Measurements from ENCODE around the gene CEP83. TPM values are rescaled to one million over a fixed set of nuclear protein-coding genes. Genes with fewer than 3 reads are reported as not detected.

Gene CEP83
- total and polyA plus RNA-seq, 2 donors (not counting 1 experiment from before 2014, with no cell fraction given) = 4.0 to 24.8 TPM

GRCh38 chr12:94340573-94340972, 119.1 kb downstream of the CEP83 start:
- H3K27me3 ChIP-seq (replicated peaks in 1 of 4; ENCODE audit: control extremely low read depth in 1 of 4, control insufficient read depth in 3 of 4, insufficient read depth in 4 of 4, low read length in 3 of 4) = no peaks in the 10 kb centered on the region
- intact Hi-C loops (cut with micrococcal nuclease) = no loop called here
- H3K4me1 Mint-ChIP-seq = peaks cover 5% of the 10 kb centered on the region
- no peak for TF ChIP-seq EZH2 (IDR thresholded peaks at IDR 0.05; ENCODE audit: borderline replicate concordance, insufficient read depth, low read depth, low read length, poor library complexity, severe bottlenecking)
- TF ChIP-seq CTCF (IDR thresholded peaks at IDR 0.05) = no peak
- no peaks in the 10 kb centered on the region for H3K79me2 ChIP-seq (ENCODE audit: control insufficient read depth, insufficient read depth, low read length)
- H3K4me1 ChIP-seq (ENCODE audit: control insufficient read depth in 2 of 2, insufficient read depth in 2 of 2, low read length in 2 of 2) = peaks cover 0 to 6% of the 10 kb centered on the region in 2 donors
- no peak overlapping the region for H3K4me3 Mint-ChIP-seq
- 100% methylated on average over 5 of the region's 6 CpGs for WGBS (ENCODE audit: insufficient coverage)
- no peaks in the 10 kb centered on the region for H3K36me3 ChIP-seq (replicated peaks in 1 of 2; ENCODE audit: control extremely low read depth in 1 of 2, control insufficient read depth in 1 of 2, extremely low read depth in 1 of 2, insufficient read depth in 2 of 2, low read length in 1 of 2)
- H3K4me2 ChIP-seq (replicated peaks; ENCODE audit: low read depth, low read length, poor library complexity, severe bottlenecking) = no peak overlapping the region
- H4K20me1 ChIP-seq (ENCODE audit: control insufficient read depth, insufficient read depth, low read length, poor library complexity, severe bottlenecking) = no peaks in the 10 kb centered on the region
- no peaks in the 10 kb centered on the region for H3K27me3 Mint-ChIP-seq
- DNase-seq = no peak
- H3K9me3 ChIP-seq (ENCODE audit: control extremely low read depth in 1 of 3, control insufficient read depth in 2 of 3, insufficient read depth in 1 of 3, low read length in 2 of 3) = no peaks in the 10 kb centered on the region
- H3K27ac ChIP-seq (ENCODE audit: low read length in 2 of 2) = no peak overlapping the region
- POLR2A ChIA-PET = no interaction called here
- H2AFZ ChIP-seq (ENCODE audit: insufficient read depth, low read depth, low read length, poor library complexity, severe bottlenecking) = no peak overlapping the region
- no peak overlapping the region for H3K27ac Mint-ChIP-seq
- CTCF ChIA-PET = no interaction called here
- no peak for ATAC-seq (ENCODE audit: low read depth)
- no peak overlapping the region for H3K4me3 ChIP-seq (ENCODE audit: control extremely low read depth in 1 of 5, extremely low read depth in 1 of 5, insufficient read depth in 1 of 5, low read depth in 2 of 5, low read length in 4 of 5)
- peaks cover 4% of the 10 kb centered on the region for H3K9me3 Mint-ChIP-seq (ENCODE audit: insufficient read depth)
- H3K9ac ChIP-seq (ENCODE audit: low read length) = no peak overlapping the region

GRCh38 chr12:94338006-94338794, 121.5 kb downstream of the CEP83 start:
- no peak overlapping the region for H3K27ac Mint-ChIP-seq
- no CpG with 5 or more reads among the region's 4 CpGs for WGBS (ENCODE audit: insufficient coverage)
- TF ChIP-seq CTCF (IDR thresholded peaks at IDR 0.05) (no peak), EZH2 (IDR thresholded peaks at IDR 0.05; ENCODE audit: borderline replicate concordance, insufficient read depth, low read depth, low read length, poor library complexity, severe bottlenecking) (no peak)
- H3K4me2 ChIP-seq (replicated peaks; ENCODE audit: low read depth, low read length, poor library complexity, severe bottlenecking) = no peak overlapping the region
- H2AFZ ChIP-seq (ENCODE audit: insufficient read depth, low read depth, low read length, poor library complexity, severe bottlenecking) = no peak overlapping the region
- H3K4me3 Mint-ChIP-seq = no peak overlapping the region
- H3K9me3 ChIP-seq (ENCODE audit: control extremely low read depth in 1 of 3, control insufficient read depth in 2 of 3, insufficient read depth in 1 of 3, low read length in 2 of 3) = no peaks in the 10 kb centered on the region
- peaks cover 0 to 6% of the 10 kb centered on the region in 2 donors for H3K4me1 ChIP-seq (ENCODE audit: control insufficient read depth in 2 of 2, insufficient read depth in 2 of 2, low read length in 2 of 2)
- DNase-seq (no peak), ATAC-seq (ENCODE audit: low read depth) (no peak)
- POLR2A ChIA-PET = no interaction called here
- H4K20me1 ChIP-seq (ENCODE audit: control insufficient read depth, insufficient read depth, low read length, poor library complexity, severe bottlenecking) = no peaks in the 10 kb centered on the region
- intact Hi-C loops (cut with micrococcal nuclease) = no loop called here
- no peaks in the 10 kb centered on the region for H3K9me3 Mint-ChIP-seq (ENCODE audit: insufficient read depth)
- no peak overlapping the region for H3K4me3 ChIP-seq (ENCODE audit: control extremely low read depth in 1 of 5, extremely low read depth in 1 of 5, insufficient read depth in 1 of 5, low read depth in 2 of 5, low read length in 4 of 5)
- no peaks in the 10 kb centered on the region for H3K27me3 ChIP-seq (replicated peaks in 1 of 4; ENCODE audit: control extremely low read depth in 1 of 4, control insufficient read depth in 3 of 4, insufficient read depth in 4 of 4, low read length in 3 of 4)
- no peak overlapping the region for H3K27ac ChIP-seq (ENCODE audit: low read length in 2 of 2)
- CTCF ChIA-PET = no interaction called here
- no peaks in the 10 kb centered on the region for H3K36me3 ChIP-seq (replicated peaks in 1 of 2; ENCODE audit: control extremely low read depth in 1 of 2, control insufficient read depth in 1 of 2, extremely low read depth in 1 of 2, insufficient read depth in 2 of 2, low read length in 1 of 2)
- no peaks in the 10 kb centered on the region for H3K79me2 ChIP-seq (ENCODE audit: control insufficient read depth, insufficient read depth, low read length)
- peaks cover 9% of the 10 kb centered on the region for H3K4me1 Mint-ChIP-seq
- no peaks in the 10 kb centered on the region for H3K27me3 Mint-ChIP-seq
- no peak overlapping the region for H3K9ac ChIP-seq (ENCODE audit: low read length)
